ENCODE data around the gene GNAZ. TPM values are rescaled to one million over a fixed set of nuclear protein-coding genes. Genes with fewer than 3 reads are reported as not detected.

Gene GNAZ
- total RNA-seq, 1 experiment from 2014 or later, result 11.1 TPM

GRCh38 chr22:23089010-23089409 is 18.7 kb downstream of the GNAZ start:
- POLR2A ChIA-PET, result no interaction called here
- CTCF ChIA-PET, result no interaction called here
- no peaks in the 10 kb centered on the region for H3K27me3 ChIP-seq (ENCODE audit: insufficient read depth, low read length)
- H3K4me1 ChIP-seq (ENCODE audit: control insufficient read depth in 1 of 2, insufficient read depth in 2 of 2, low read length in 2 of 2), result peaks cover 17 to 22% of the 10 kb centered on the region in 2 experiments
- H3K36me3 ChIP-seq (ENCODE audit: control insufficient read depth in 1 of 2, insufficient read depth in 2 of 2, low read length in 2 of 2), result no peaks in the 10 kb centered on the region
- no peak for DNase-seq (ENCODE audit: low read depth, low spot score)
- H2AFZ ChIP-seq (ENCODE audit: low read depth, low read length, poor library complexity, severe bottlenecking), result no peak overlapping the region
- H3K27ac ChIP-seq (ENCODE audit: low read depth, low read length), result peak overlapping the region; percentile 43; the same call in 1 of the 2 replicates
- H3K9me2 ChIP-seq (ENCODE audit: insufficient read depth), result no peaks in the 10 kb centered on the region
- H4K20me1 ChIP-seq (ENCODE audit: insufficient read depth), result no peaks in the 10 kb centered on the region
- H3K4me3 ChIP-seq (replicated peaks in 1 of 2; ENCODE audit: low read depth in 1 of 2, low read length in 2 of 2), result no peak overlapping the region
- ATAC-seq, result no peak; the same call in 1 of the 2 replicates
- no TSS peak for BruUV-seq (replicated peaks)
- intact Hi-C loops (cut with micrococcal nuclease), result no loop called here
- no peak for TF ChIP-seq MAX (IDR thresholded peaks at IDR 0.05)
- no peak for TF ChIP-seq ZNF274 (IDR thresholded peaks at IDR 0.05; ENCODE audit: low read depth, low read length)
- TF ChIP-seq SP1 (IDR thresholded peaks at IDR 0.05; ENCODE audit: low read depth), result no peak
- no peak for TF ChIP-seq CEBPB (IDR thresholded peaks at IDR 0.05; ENCODE audit: low read depth)
- no peak for TF ChIP-seq ELF1 (IDR thresholded peaks at IDR 0.05; ENCODE audit: borderline replicate concordance, low read depth)
- TF ChIP-seq CBX3 (IDR thresholded peaks at IDR 0.05; ENCODE audit: low read depth), result no peak
- no peak for TF ChIP-seq POLR2AphosphoS5 (IDR thresholded peaks at IDR 0.05; ENCODE audit: low read depth, low read length)
- TF ChIP-seq TCF7L2 (IDR thresholded peaks at IDR 0.05; ENCODE audit: borderline replicate concordance, extremely low read depth, insufficient read depth, insufficient read length), result no peak
- TF ChIP-seq POLR2A (IDR thresholded peaks at IDR 0.05; ENCODE audit: borderline replicate concordance, extremely low read depth, insufficient read depth, insufficient read length), result no peak
- TF ChIP-seq RAD21 (IDR thresholded peaks at IDR 0.05; ENCODE audit: low read depth), result no peak
- H3K9ac ChIP-seq (ENCODE audit: low read length), result no peak overlapping the region
- H3K79me2 ChIP-seq (ENCODE audit: insufficient read depth, low read length), result no peaks in the 10 kb centered on the region
- H3K4me2 ChIP-seq (ENCODE audit: low read length), result peak overlapping the region; percentile 62
- RAD21 ChIA-PET (ENCODE audit: low non-redundant PET in 1 of 2, low total read pairs in 2 of 2, uncharacterized antibody in 2 of 2, unreplicated experiment in 2 of 2), result no interaction called here
- H3K9me3 ChIP-seq (ENCODE audit: control insufficient read depth in 1 of 2, insufficient read depth in 1 of 2, low read depth in 1 of 2, low read length in 2 of 2), result no peaks in the 10 kb centered on the region

GRCh38 chr22:23089633-23090456 is 19.5 kb downstream of the GNAZ start:
- Histone ChIP-seq H3K27ac (ENCODE audit: low read depth, low read length) (no peak overlapping the region), H3K79me2 (ENCODE audit: insufficient read depth, low read length) (no peaks in the 10 kb centered on the region), H3K9me3 (ENCODE audit: control insufficient read depth in 1 of 2, insufficient read depth in 1 of 2, low read depth in 1 of 2, low read length in 2 of 2) (no peaks in the 10 kb centered on the region), H3K9ac (ENCODE audit: low read length) (no peak overlapping the region), H3K9me2 (ENCODE audit: insufficient read depth) (no peaks in the 10 kb centered on the region), H3K4me1 (ENCODE audit: control insufficient read depth in 1 of 2, insufficient read depth in 2 of 2, low read length in 2 of 2) (peaks cover 17 to 22% of the 10 kb centered on the region in 2 experiments), H3K27me3 (ENCODE audit: insufficient read depth, low read length) (no peaks in the 10 kb centered on the region), H4K20me1 (ENCODE audit: insufficient read depth) (no peaks in the 10 kb centered on the region), H2AFZ (ENCODE audit: low read depth, low read length, poor library complexity, severe bottlenecking) (no peak overlapping the region), H3K4me3 (replicated peaks in 1 of 2; ENCODE audit: low read depth in 1 of 2, low read length in 2 of 2) (no peak overlapping the region), H3K4me2 (ENCODE audit: low read length) (no peak overlapping the region), H3K36me3 (ENCODE audit: control insufficient read depth in 1 of 2, insufficient read depth in 2 of 2, low read length in 2 of 2) (no peaks in the 10 kb centered on the region)
- no peak for ATAC-seq
- DNase-seq (ENCODE audit: low read depth, low spot score), result no peak
- no TSS peak for BruUV-seq (replicated peaks)
- ChIA-PET POLR2A (no interaction called here), CTCF (no interaction called here), RAD21 (ENCODE audit: low non-redundant PET in 1 of 2, low total read pairs in 2 of 2, uncharacterized antibody in 2 of 2, unreplicated experiment in 2 of 2) (no interaction called here)
- intact Hi-C loops (cut with micrococcal nuclease), result no loop called here
- no peak for TF ChIP-seq ZBTB33 (IDR thresholded peaks at IDR 0.05; ENCODE audit: extremely low read depth, insufficient replicate concordance, low read length)
- no peak for TF ChIP-seq CEBPB (IDR thresholded peaks at IDR 0.05; ENCODE audit: low read depth)
- no peak for TF ChIP-seq JUND (IDR thresholded peaks at IDR 0.05)
- no peak for TF ChIP-seq SRF (IDR thresholded peaks at IDR 0.05; ENCODE audit: low read depth)
- TF ChIP-seq EZH2phosphoT487 (IDR thresholded peaks at IDR 0.05; ENCODE audit: borderline replicate concordance), result no peak
- no peak for TF ChIP-seq REST (IDR thresholded peaks at IDR 0.05; ENCODE audit: low read depth)
- TF ChIP-seq TCF7L2 (IDR thresholded peaks at IDR 0.05; ENCODE audit: borderline replicate concordance, extremely low read depth, insufficient read depth, insufficient read length), result no peak

All from HCT116 (cell line).